ENCODE results near the gene RAB36.

DNA sequence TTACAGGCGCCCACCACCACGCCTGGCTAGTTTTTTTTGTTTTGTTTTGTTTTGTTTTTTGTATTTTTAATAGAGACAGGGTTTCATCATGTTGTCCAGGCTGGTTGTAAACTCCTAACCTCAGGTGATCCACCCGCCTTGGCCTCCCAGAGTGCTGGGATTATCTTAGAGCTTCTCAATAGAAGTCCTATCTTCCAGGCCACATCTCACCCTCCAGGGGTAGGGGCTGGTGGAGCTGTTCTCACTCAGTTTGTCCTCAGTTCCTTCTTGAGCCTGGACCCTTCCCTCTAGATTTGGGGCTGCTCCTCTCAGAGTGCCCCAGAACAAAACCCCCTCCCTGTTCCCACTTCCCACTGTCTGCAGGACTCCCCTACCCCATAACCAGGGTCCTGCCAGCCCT lies 66.3 kb downstream of the RAB36 start:
- TF ChIP-seq CTCF (IDR thresholded peaks at IDR 0.05) = no peak
- no peak for TF ChIP-seq POLR2A (IDR thresholded peaks at IDR 0.05)
